OCI-LY7 (cell line): ENCODE results near the gene RIPPLY1. TPM values are rescaled to one million over a fixed set of nuclear protein-coding genes. Genes with fewer than 3 reads are reported as not detected.

ENCODE experiments used
- BruUV-seq: library from RNA; stranded (reverse); fragments of 400-500 nt; replicated peaks from 2 replicates; lab custom pipeline; 2021; lab: Mats Ljungman, UMichigan
- CTCF ChIA-PET: fragments of 300-600 bp; sonication (Branson Sonifier 250); formaldehyde crosslinking; loops from one replicate; lab custom pipeline; 2022; ENCODE audit warnings: antibody characterized with exemption; ENCODE audit not compliant: unreplicated experiment; lab: Charles Lee
- POLR2A ChIA-PET: fragments of 300-600 bp; sonication (Branson Sonifier 250); formaldehyde crosslinking; loops from one replicate; lab custom pipeline; 2022; ENCODE audit warnings: antibody characterized with exemption; lab: Charles Lee
- DNase-seq: peaks from one replicate; pipeline ENCODE4 v3.0.0-alpha.2; 2015; ENCODE audit warnings: low spot score
- H2AFZ ChIP-seq: fragments of 200-600 bp; sonication (generic), shearing (Covaris generic); 2 replicates; pipeline ENCODE4 v1.6.1; 2014; ENCODE audit warnings: mild to moderate bottlenecking, antibody characterized with exemption, low read length, moderate library complexity
- H3K27ac ChIP-seq: fragments of 200-600 bp; sonication (generic); 2 replicates; pipeline ENCODE4 v1.5.1; 2014; ENCODE audit warnings: mixed run types, low read depth, mild to moderate bottlenecking, moderate library complexity, low read length, inconsistent platforms; ENCODE audit not compliant: poor library complexity, severe bottlenecking
- H3K36me3 ChIP-seq: fragments of 200-600 bp; sonication (generic); 2 replicates; pipeline ENCODE4 v1.6.1; 2014; ENCODE audit warnings: mild to moderate bottlenecking, antibody characterized with exemption, low read length, moderate library complexity, mixed read lengths; ENCODE audit not compliant: insufficient read depth
- H3K4me1 ChIP-seq: fragments of 200-600 bp; sonication (generic); 2 replicates; pipeline ENCODE4 v1.5.1; 2014; ENCODE audit warnings: mild to moderate bottlenecking, low read length; ENCODE audit not compliant: insufficient read depth, poor library complexity, severe bottlenecking
- H3K4me2 ChIP-seq: fragments of 200-600 bp; sonication (generic); 2 replicates; pipeline ENCODE4 v1.6.1; 2014; ENCODE audit warnings: mild to moderate bottlenecking, low read length
- H3K4me3 ChIP-seq: fragments of 200-600 bp; sonication (generic); 2 replicates; pipeline ENCODE4 v1.5.1; 2014; ENCODE audit warnings: mild to moderate bottlenecking, low read depth, low read length; ENCODE audit not compliant: poor library complexity, severe bottlenecking
- H3K79me2 ChIP-seq: fragments of 200-600 bp; sonication (generic); 2 replicates; pipeline ENCODE4 v1.6.1; 2016; ENCODE audit warnings: low read depth, mild to moderate bottlenecking, low read length, moderate library complexity, mixed read lengths; ENCODE audit not compliant: insufficient read depth
- H3K9me2 ChIP-seq: fragments of 200-600 bp; sonication (generic); 2 replicates; pipeline ENCODE4 v1.6.1; 2016; ENCODE audit warnings: mild to moderate bottlenecking, low read length, mixed read lengths; ENCODE audit not compliant: insufficient read depth
- H3K9me3 ChIP-seq: fragments of 200-600 bp; sonication (generic); 2 replicates; pipeline ENCODE4 v1.6.1; 2014; ENCODE audit warnings: mild to moderate bottlenecking, mixed run types, low read length, mixed read lengths
- H4K20me1 ChIP-seq: fragments of 200-600 bp; sonication (generic); 2 replicates; pipeline ENCODE4 v1.6.1; 2014; ENCODE audit warnings: mild to moderate bottlenecking, antibody characterized with exemption, low read length, moderate library complexity, mixed read lengths; ENCODE audit not compliant: insufficient read depth
- CTCF ChIP-seq: fragments of 200-600 bp; sonication (generic); conservative IDR thresholded peaks from 2 replicates; pipeline ENCODE4 v1.5.1; 2014; ENCODE audit warnings: mild to moderate bottlenecking, antibody characterized with exemption, low read length, moderate library complexity, mixed read lengths
- EZH2phosphoT487 ChIP-seq: fragments of 200-600 bp; sonication (generic); IDR thresholded peaks from 2 replicates; pipeline ENCODE4 v1.6.1; 2018; ENCODE audit warnings: low read depth, borderline replicate concordance, mild to moderate bottlenecking, mixed run types, antibody characterized with exemption, low read length, moderate library complexity, mixed read lengths
- intact Hi-C: fragments of 100-400 bp; cut with micrococcal nuclease; formaldehyde crosslinking; loops from one replicate; pipeline ENCODE4 v1.10.0; 2022; ENCODE audit not compliant: unreplicated experiment
- total RNA-seq, 2 experiments: library from RNA; depleted of rRNA in 1 of 2; stranded (reverse); fragments of >200 nt in 1 of 2; shearing (Covaris generic) in 1 of 2; gene quantifications; 2 replicates each; pipeline ENCODE4 v1.2.3, GENCODE V29; 2014 to 2022

The RIPPLY1 gene
- total RNA-seq, 2 experiments from 2014 or later: not detected

- no peak overlapping the region for H3K4me3 ChIP-seq
- no peak for DNase-seq
- no peaks in the 10 kb centered on the region for H3K4me1 ChIP-seq
- no peaks in the 10 kb centered on the region for H3K79me2 ChIP-seq
- no peak overlapping the region for H3K4me2 ChIP-seq
- no peak overlapping the region for H2AFZ ChIP-seq
- no peak overlapping the region for H3K27ac ChIP-seq
- no peaks in the 10 kb centered on the region for H3K9me2 ChIP-seq
- intact Hi-C loops: no loop called here
- BruUV-seq: no TSS peak
- TF ChIP-seq EZH2phosphoT487 (no peak), CTCF (no peak)
- H3K36me3 ChIP-seq: no peaks in the 10 kb centered on the region
- ChIA-PET CTCF (interaction anchor here (0.5 kb wide), 1 partner anchor 11 kb away, joined by 3 read pairs; no protein-coding TSS in a partner anchor), POLR2A (no interaction called here)
- no peaks in the 10 kb centered on the region for H4K20me1 ChIP-seq
- no peaks in the 10 kb centered on the region for H3K9me3 ChIP-seq
These were observed 30.4 kb upstream of the RIPPLY1 start for GRCh38 chrX:106933538-106933961.

- intact Hi-C loops: no loop called here
- no peaks in the 10 kb centered on the region for H3K9me2 ChIP-seq
- no peaks in the 10 kb centered on the region for H3K4me1 ChIP-seq
- H3K79me2 ChIP-seq: no peaks in the 10 kb centered on the region
- H3K9me3 ChIP-seq: no peaks in the 10 kb centered on the region
- POLR2A ChIA-PET: interaction anchor here (0.6 kb wide), 1 partner anchor 1014 kb away, joined by 6 read pairs; no protein-coding TSS in a partner anchor
- no peak overlapping the region for H3K4me2 ChIP-seq
- H3K27ac ChIP-seq: no peak overlapping the region
- CTCF ChIA-PET: interaction anchor here (0.5 kb wide), 1 partner anchor 12 kb away, joined by 3 read pairs; no protein-coding TSS in a partner anchor
- TF ChIP-seq EZH2phosphoT487: no peak
- TF ChIP-seq CTCF: no peak
- no peak overlapping the region for H2AFZ ChIP-seq
- no peaks in the 10 kb centered on the region for H4K20me1 ChIP-seq
- H3K4me3 ChIP-seq: no peak overlapping the region
- BruUV-seq: no TSS peak
- H3K36me3 ChIP-seq: no peaks in the 10 kb centered on the region
- DNase-seq: no peak
These were observed 29.9 kb upstream of the RIPPLY1 start for GRCh38 chrX:106932960-106933537.

- H3K4me3 ChIP-seq: no peak overlapping the region
- H3K79me2 ChIP-seq: no peaks in the 10 kb centered on the region
- no peaks in the 10 kb centered on the region for H3K36me3 ChIP-seq
- no peak for TF ChIP-seq CTCF
- no peak for TF ChIP-seq EZH2phosphoT487
- H3K27ac ChIP-seq: no peak overlapping the region
- DNase-seq: no peak
- no TSS peak for BruUV-seq
- H3K9me3 ChIP-seq: no peaks in the 10 kb centered on the region
- H2AFZ ChIP-seq: no peak overlapping the region
- intact Hi-C loops: no loop called here
- ChIA-PET CTCF (interaction anchor here (0.6 kb wide), 1 partner anchor 835 kb away, joined by 6 read pairs; no protein-coding TSS in a partner anchor), POLR2A (interaction anchor here (0.6 kb wide), 1 partner anchor 1014 kb away, joined by 6 read pairs; no protein-coding TSS in a partner anchor)
- H3K4me2 ChIP-seq: no peak overlapping the region
- H4K20me1 ChIP-seq: no peaks in the 10 kb centered on the region
- no peaks in the 10 kb centered on the region for H3K9me2 ChIP-seq
- H3K4me1 ChIP-seq: no peaks in the 10 kb centered on the region
These were observed 29.4 kb upstream of the RIPPLY1 start for GRCh38 chrX:106932492-106932923.
